Germinal center (tissue), 1 donor: ENCODE data around the gene PPP4R4.
"Not testable (repeated sequence)": the region's sequence is repeated elsewhere in the genome, so short reads cannot be mapped to it uniquely, and the experiment has no call there.

Experiments used
- DNase-seq: peaks from one replicate; pipeline ENCODE4 v3.0.0; 2012; ENCODE audit warnings: mixed read lengths, low spot score

PPP4R4 gene

GRCh38 chr14:94145902-94146527, 28.1 kb upstream of the PPP4R4 start:
- no peak for DNase-seq

GRCh38 chr14:94152676-94153075, 21.4 kb upstream of the PPP4R4 start:
- DNase-seq = no peak

- no peak for DNase-seq
These were observed 20.3 kb upstream of the PPP4R4 start for GRCh38 chr14:94153750-94154342.

- not testable (repeated sequence) for DNase-seq
These were observed 18.0 kb upstream of the PPP4R4 start for GRCh38 chr14:94156143-94156542.

- no peak for DNase-seq
These were observed 16.9 kb upstream of the PPP4R4 start for GRCh38 chr14:94157197-94157596.

GRCh38 chr14:94158239-94158883, 15.8 kb upstream of the PPP4R4 start:
- DNase-seq = no peak

- DNase-seq = no peak
These were observed 13.1 kb upstream of the PPP4R4 start for GRCh38 chr14:94161058-94161457.

- no peak for DNase-seq
These were observed 12.1 kb upstream of the PPP4R4 start for GRCh38 chr14:94161981-94162380.

- no peak for DNase-seq
These were observed 11.7 kb upstream of the PPP4R4 start for GRCh38 chr14:94162466-94162865.

- no peak for DNase-seq
These were observed 10.3 kb upstream of the PPP4R4 start for GRCh38 chr14:94163796-94164195.

GRCh38 chr14:94164685-94165431, 9.3 kb upstream of the PPP4R4 start:
- no peak for DNase-seq

GRCh38 chr14:94165744-94166143, 8.4 kb upstream of the PPP4R4 start:
- no peak for DNase-seq

- DNase-seq = no peak
These were observed 4.0 kb upstream of the PPP4R4 start for GRCh38 chr14:94170136-94170535.

GRCh38 chr14:94171208-94171607, 2.9 kb upstream of the PPP4R4 start:
- DNase-seq = no peak

GRCh38 chr14:94172545-94172944, 1.6 kb upstream of the PPP4R4 start:
- DNase-seq = no peak

GRCh38 chr14:94173471-94173884, 644 bp upstream of the PPP4R4 start:
- DNase-seq = no peak

- no peak for DNase-seq
These were observed 485 bp downstream of the PPP4R4 start for GRCh38 chr14:94174604-94175010.

GRCh38 chr14:94175011-94175745, 1.1 kb downstream of the PPP4R4 start:
- DNase-seq = peak; percentile 6

GRCh38 chr14:94175747-94176146, 1.6 kb downstream of the PPP4R4 start:
- no peak for DNase-seq

GRCh38 chr14:94176808-94177207, 2.7 kb downstream of the PPP4R4 start:
- no peak for DNase-seq

GRCh38 chr14:94177806-94178205, 3.7 kb downstream of the PPP4R4 start:
- no peak for DNase-seq

GRCh38 chr14:94179244-94179643, 5.1 kb downstream of the PPP4R4 start:
- DNase-seq = no peak
